Measurements from ENCODE around the gene CA12. TPM values are rescaled to one million over a fixed set of nuclear protein-coding genes. Genes with fewer than 3 reads are reported as not detected.

The CA12 gene
- total and polyA plus RNA-seq, 2 of the 8 experiments (the other 6 are each of a cell fraction or from before 2014, with no cell fraction given), result 4.7 to 4.9 TPM

- H3K4ac ChIP-seq (replicated peaks; ENCODE audit: insufficient read length, low read depth, low read length), result no peak overlapping the region
- H3K4me1 ChIP-seq (replicated peaks in 1 of 4; ENCODE audit: control insufficient read depth in 3 of 4, insufficient read depth in 4 of 4, low read length in 3 of 4), result peaks cover 0 to 2% (median 0%) of the 10 kb centered on the region in 4 experiments; a peak in 4 of 7 replicates
- no peak overlapping the region for H4K91ac ChIP-seq (replicated peaks; ENCODE audit: insufficient read length, low read length)
- CTCF ChIA-PET (ENCODE audit: partially characterized antibody), result interaction anchor here (0.7 kb wide), 1 partner anchor 68 kb away, joined by 4 read pairs; no protein-coding TSS in a partner anchor
- no peaks in the 10 kb centered on the region for H3K79me1 ChIP-seq (ENCODE audit: low read depth, low read length)
- no peak overlapping the region for H2BK20ac ChIP-seq (ENCODE audit: low read length)
- H2AFZ ChIP-seq (ENCODE audit: low read length), result no peak overlapping the region
- no peak for FAIRE-seq
- H3K23me2 ChIP-seq (ENCODE audit: low read depth, low read length), result no peaks in the 10 kb centered on the region
- H2BK15ac ChIP-seq (ENCODE audit: low read length), result no peak overlapping the region
- H3K4me2 ChIP-seq (ENCODE audit: insufficient read depth in 1 of 2, low read depth in 2 of 2, low read length in 2 of 2), result no peak overlapping the region
- H3K14ac ChIP-seq (ENCODE audit: insufficient read length), result no peak overlapping the region
- no peak overlapping the region for H3K18ac ChIP-seq (ENCODE audit: extremely low read depth, low read length)
- no peaks in the 10 kb centered on the region for H4K20me1 ChIP-seq (replicated peaks in 1 of 2; ENCODE audit: control insufficient read depth in 1 of 2, insufficient read depth in 2 of 2, low read length in 2 of 2)
- no peak overlapping the region for H2BK120ac ChIP-seq (replicated peaks; ENCODE audit: low read depth, low read length)
- DNase-seq (ENCODE audit: low read depth in 1 of 2, low spot score in 2 of 2), result no peak
- no peak overlapping the region for H3K27ac ChIP-seq (ENCODE audit: low read depth, low read length)
- H3K4me3 ChIP-seq (ENCODE audit: extremely low read depth in 1 of 4, insufficient read depth in 2 of 4, low read depth in 3 of 4, low read length in 4 of 4), result no peak overlapping the region
- H4K5ac ChIP-seq (ENCODE audit: insufficient read length, low read depth, low read length), result no peak overlapping the region
- H3K79me2 ChIP-seq (ENCODE audit: control insufficient read depth in 1 of 2, insufficient read depth in 2 of 2, low read length in 2 of 2), result no peaks in the 10 kb centered on the region
- H2BK5ac ChIP-seq (ENCODE audit: low read depth, low read length), result no peak overlapping the region
- no peak overlapping the region for H3K56ac ChIP-seq (replicated peaks; ENCODE audit: insufficient read length, low read depth, low read length)
- H4K8ac ChIP-seq (ENCODE audit: extremely low read depth, insufficient read depth, low read length), result no peak overlapping the region
- WGBS, 2 experiments (ENCODE audit: extremely low coverage in 1 of 2, insufficient coverage in 1 of 2, insufficient read length in 1 of 2, insufficient replicate concordance in 2 of 2, low coverage in 1 of 2, low lambda C conversion rate in 2 of 2, missing lambda C conversion rate in 1 of 2), result 82% methylated on average over 4 of the region's 4 CpGs; no CpG with 5 or more reads in 1 of the 2 experiments
- H3K27me3 ChIP-seq (replicated peaks in 1 of 4; ENCODE audit: control insufficient read depth in 3 of 4, extremely low read depth in 1 of 4, insufficient read depth in 3 of 4, low read length in 3 of 4), result no peaks in the 10 kb centered on the region
- no peak overlapping the region for H2AK5ac ChIP-seq (ENCODE audit: low read depth, low read length)
- H3K36me3 ChIP-seq (ENCODE audit: control insufficient read depth in 2 of 4, insufficient read depth in 4 of 4, low read length in 3 of 4), result no peaks in the 10 kb centered on the region
- H2BK12ac ChIP-seq (ENCODE audit: low read depth, low read length), result no peak overlapping the region
- no peaks in the 10 kb centered on the region for H3K9me3 ChIP-seq (ENCODE audit: insufficient read depth in 2 of 2, low read depth in 1 of 2, low read length in 1 of 2)
- H3K23ac ChIP-seq (ENCODE audit: insufficient read length), result no peak overlapping the region
- POLR2A ChIA-PET (ENCODE audit: partially characterized antibody), result interaction anchor here (0.7 kb wide), 1 partner anchor 200 kb away, joined by 4 read pairs; the partner anchor contains the start of gene RPS27L
- no peak overlapping the region for H3K9ac ChIP-seq (replicated peaks in 1 of 4; ENCODE audit: extremely low read depth in 1 of 4, low read depth in 3 of 4, low read length in 3 of 4)
- TF ChIP-seq RAD21 (IDR thresholded peaks at IDR 0.05 in 1 of 2, conservative IDR thresholded peaks at IDR 0.05 in 1 of 2; ENCODE audit: low read depth in 2 of 2, low read length in 2 of 2), result no peak
- no peak for TF ChIP-seq E2F6 (IDR thresholded peaks at IDR 0.05)
- no peak for TF ChIP-seq SIX5 (IDR thresholded peaks at IDR 0.05; ENCODE audit: low read depth, low read length)
- TF ChIP-seq RBBP5 (IDR thresholded peaks at IDR 0.05; ENCODE audit: borderline replicate concordance, low read depth, low read length), result no peak
- no peak for TF ChIP-seq ATF2 (IDR thresholded peaks at IDR 0.05; ENCODE audit: low read length)
- TF ChIP-seq KDM4A (IDR thresholded peaks at IDR 0.05; ENCODE audit: low read depth, low read length, severe bottlenecking), result no peak
- no peak for TF ChIP-seq CTBP2 (IDR thresholded peaks at IDR 0.05; ENCODE audit: borderline replicate concordance, insufficient read depth, insufficient read length, low read length)
- no peak for TF ChIP-seq ASH2L (IDR thresholded peaks at IDR 0.05; ENCODE audit: low read length)
- no peak for TF ChIP-seq KDM1A (IDR thresholded peaks at IDR 0.05; ENCODE audit: borderline replicate concordance, low read length)
- TF ChIP-seq BRCA1 (IDR thresholded peaks at IDR 0.05; ENCODE audit: low read depth, low read length), result no peak
- TF ChIP-seq RXRA (IDR thresholded peaks at IDR 0.05; ENCODE audit: insufficient read depth, low read depth, low read length), result no peak
These were observed 24.6 kb downstream of the CA12 start for GRCh38 chr15:63357061-63357460.
